GM12878 (cell line): Measurements from ENCODE around the gene C1orf50. TPM values are rescaled to one million over a fixed set of nuclear protein-coding genes. Genes with fewer than 3 reads are reported as not detected.

Experiments
- ATAC-seq: fragments of 200-7000 bp; cut with Tn5 transposase; 3 replicates; pipeline ENCODE4 v1.9.1; 2020; ENCODE audit warnings: mild to moderate bottlenecking, moderate library complexity
- BruUV-seq: library from RNA; stranded (reverse); fragments of 400-500 nt; replicated peaks from 2 replicates; lab custom pipeline; 2021; lab: Mats Ljungman, UMichigan
- CTCF ChIA-PET: fragments of 300-600 bp; sonication (Branson Sonifier 250); formaldehyde crosslinking; extraction: SDS; loops from one replicate; lab custom pipeline; 2021; ENCODE audit warnings: inconsistent platforms; lab: Yijun Ruan, JAX
- POLR2A ChIA-PET: fragments of 350-600 bp; formaldehyde crosslinking; extraction: SDS; loops from one replicate; lab custom pipeline; 2021; ENCODE audit warnings: inconsistent platforms; lab: Charles Lee
- RAD21 ChIA-PET: fragments of 300-600 bp; sonication (Branson Sonifier 250); formaldehyde crosslinking; loops from one replicate; lab custom pipeline; 2023; ENCODE audit warnings: antibody characterized with exemption; ENCODE audit not compliant: unreplicated experiment; lab: Charles Lee
- SMC1A ChIA-PET: fragments of 300-600 bp; sonication (Branson Sonifier 250); formaldehyde crosslinking; loops from one replicate; lab custom pipeline; 2023; ENCODE audit not compliant: unreplicated experiment, uncharacterized antibody; lab: Charles Lee
- DNase-seq: peaks from one replicate; pipeline ENCODE4 v3.0.0-alpha.2; 2011; ENCODE audit warnings: low read depth, low spot score
- FAIRE-seq: peaks from 3 replicates; lab custom pipeline; 2011; peaks lifted over from hg19 to GRCh38; lab: Jason Lieb, UNC
- H2AFZ ChIP-seq: 2 replicates; pipeline ENCODE4 v1.6.0; 2011; ENCODE audit warnings: low read depth, low read length, control low read depth; ENCODE audit not compliant: control insufficient read depth
- H3K27ac ChIP-seq: 2 replicates; pipeline ENCODE4 v1.5.1; 2011; ENCODE audit warnings: control low read depth; ENCODE audit not compliant: control insufficient read depth, insufficient read depth
- H3K27me3 ChIP-seq, 2 experiments: replicated peaks in 1 of 2; 2 replicates each; pipeline versions ENCODE4 v1.6.0 to v1.6.1; 2011; ENCODE audit warnings: low read length in 1 of 2; ENCODE audit not compliant: control insufficient read depth in 2 of 2, insufficient read depth in 2 of 2
- H3K36me3 ChIP-seq, 2 experiments: 2 replicates each; pipeline ENCODE4 v1.5.1; 2011; ENCODE audit warnings: low read length in 1 of 2; ENCODE audit not compliant: control insufficient read depth in 2 of 2, insufficient read depth in 2 of 2
- H3K4me1 ChIP-seq: 2 replicates; pipeline ENCODE4 v1.6.1; 2011; ENCODE audit warnings: mild to moderate bottlenecking, low read length, moderate library complexity, mixed read lengths; ENCODE audit not compliant: control insufficient read depth, insufficient read depth
- H3K4me2 ChIP-seq: 2 replicates; pipeline ENCODE4 v1.6.0; 2011; ENCODE audit warnings: control low read depth; ENCODE audit not compliant: control insufficient read depth, insufficient read depth
- H3K4me3 ChIP-seq: fragments of 200-600 bp; sonication (generic); 2 replicates; pipeline ENCODE4 v1.5.1; 2016
- H3K79me2 ChIP-seq: 2 replicates; pipeline ENCODE4 v1.6.0; 2011; ENCODE audit warnings: low read length; ENCODE audit not compliant: control insufficient read depth, insufficient read depth
- H3K9ac ChIP-seq: 2 replicates; pipeline ENCODE4 v1.8.0; 2011; ENCODE audit warnings: low read length, control low read depth, mixed read lengths; ENCODE audit not compliant: control insufficient read depth, insufficient read depth
- H3K9me3 ChIP-seq: replicated peaks from 3 replicates; pipeline ENCODE4 v1.5.1; 2011; ENCODE audit warnings: mild to moderate bottlenecking, low read length; ENCODE audit not compliant: control insufficient read depth, insufficient read depth
- H4K20me1 ChIP-seq: 2 replicates; pipeline ENCODE4 v1.6.0; 2011; ENCODE audit not compliant: control insufficient read depth, insufficient read depth
- ATF7 ChIP-seq: fragments of 450-650 bp; IDR thresholded peaks from 2 replicates; pipeline ENCODE4 v1.6.1; 2016; ENCODE audit warnings: low read depth, mild to moderate bottlenecking
- BACH1 ChIP-seq: fragments of 450-650 bp; IDR thresholded peaks from 2 replicates; pipeline ENCODE4 v1.6.1; 2017; ENCODE audit warnings: mild to moderate bottlenecking, borderline replicate concordance
- BCL3 ChIP-seq: IDR thresholded peaks from 2 replicates; pipeline ENCODE4 v1.6.1; 2011; ENCODE audit warnings: borderline replicate concordance, low read depth, mild to moderate bottlenecking, moderate library complexity, low read length; ENCODE audit not compliant: insufficient read depth, poor library complexity, severe bottlenecking
- GATAD2B ChIP-seq: fragments of 450-650 bp; conservative IDR thresholded peaks from 2 replicates; pipeline ENCODE4 v1.6.1; 2017; ENCODE audit warnings: low read depth, mild to moderate bottlenecking, moderate library complexity
- HCFC1 ChIP-seq: fragments of 150-350 bp; IDR thresholded peaks from 2 replicates; pipeline ENCODE4 v1.6.1; 2014; ENCODE audit warnings: low read length
- IKZF1 ChIP-seq: fragments of 450-650 bp; conservative IDR thresholded peaks from 2 replicates; pipeline ENCODE4 v1.6.1; 2017; ENCODE audit warnings: antibody characterized with exemption, mild to moderate bottlenecking
- LARP7 ChIP-seq: fragments of 450-650 bp; IDR thresholded peaks from 2 replicates; pipeline ENCODE4 v1.6.1; 2017; ENCODE audit warnings: mild to moderate bottlenecking
- MEF2A ChIP-seq: IDR thresholded peaks from 2 replicates; pipeline ENCODE4 v1.6.1; 2011; ENCODE audit warnings: low read depth, mild to moderate bottlenecking, low read length, moderate library complexity; ENCODE audit not compliant: insufficient read depth
- NFYB ChIP-seq: IDR thresholded peaks from 2 replicates; pipeline ENCODE4 v1.6.1; 2011; ENCODE audit warnings: low read depth, mild to moderate bottlenecking, low read length, improper control_type of control experiment, moderate library complexity; ENCODE audit not compliant: insufficient read depth
- NR2C1 ChIP-seq: fragments of 450-650 bp; IDR thresholded peaks from 2 replicates; pipeline ENCODE4 v1.6.1; 2017; ENCODE audit warnings: antibody characterized with exemption, mild to moderate bottlenecking, moderate library complexity
- PKNOX1 ChIP-seq: fragments of 450-650 bp; IDR thresholded peaks from 2 replicates; pipeline ENCODE4 v1.6.1; 2016; ENCODE audit warnings: mild to moderate bottlenecking
- POLR2A ChIP-seq: IDR thresholded peaks from 2 replicates; pipeline ENCODE4 v1.6.1; 2011; ENCODE audit warnings: low read depth, mild to moderate bottlenecking, low read length
- POLR2AphosphoS2 ChIP-seq: IDR thresholded peaks from 2 replicates; pipeline ENCODE4 v1.6.1; 2011; ENCODE audit warnings: low read depth, mild to moderate bottlenecking, low read length, improper control_type of control experiment, moderate library complexity
- SMC3 ChIP-seq: IDR thresholded peaks from 2 replicates; pipeline ENCODE4 v1.6.1; 2011; ENCODE audit warnings: low read length, improper control_type of control experiment, borderline replicate concordance
- SPI1 ChIP-seq: IDR thresholded peaks from 2 replicates; pipeline ENCODE4 v1.6.1; 2011; ENCODE audit warnings: low read depth, mild to moderate bottlenecking, low read length, moderate library complexity, borderline replicate concordance; ENCODE audit not compliant: insufficient read depth
- SREBF1 ChIP-seq: IDR thresholded peaks from 2 replicates; pipeline ENCODE4 v1.6.1; 2012; ENCODE audit warnings: mild to moderate bottlenecking, low read length
- SRF ChIP-seq, 2 experiments: IDR thresholded peaks; 2 replicates each; pipeline ENCODE4 v1.6.1; 2011; ENCODE audit warnings: low read depth in 2 of 2, low read length in 2 of 2, mild to moderate bottlenecking in 1 of 2, moderate library complexity in 1 of 2
- WGBS: methylation state at CpG from one replicate; pipeline ENCODE4 v1.1.6; 2016; ENCODE audit warnings: low lambda C conversion rate; ENCODE audit not compliant: insufficient replicate concordance, insufficient coverage; ENCODE audit errors: missing lambda C conversion rate; 5-methylcytosine and 5-hydroxymethylcytosine counted together
- in situ Hi-C: fragments of 300-500 bp; cut with MboI; formaldehyde crosslinking; loops from 9 replicates; pipeline ENCODE4 v1.14.3; 2018; ENCODE audit warnings: mixed read lengths
- intact Hi-C: fragments of 100-400 bp; cut with micrococcal nuclease; formaldehyde crosslinking; loops from one replicate; pipeline ENCODE4 v1.14.2; 2022; ENCODE audit not compliant: unreplicated experiment
- polyA plus RNA-seq, 11 experiments: library from polyadenylated mRNA; depleted of rRNA in 4 of 11; unstranded in 6 of 11; stranded (reverse) in 5 of 11; fragments of >200 nt; fragmentation: Nextera tagmentation in 4 of 11; fragmentation: Illumina TruSeq in 1 of 11; extraction: Ambion mirVana in 4 of 11; extraction: Trizol in 1 of 11; gene quantifications; 1 replicate in 1 of 11; 2 replicates in 10 of 11; pipeline versions ENCODE4 v1.2.1 to v1.2.3, GENCODE V29; 2011 to 2016; ENCODE audit warnings: inconsistent platforms in 2 of 11, missing spikeins in 2 of 11, low read depth in 1 of 11
- total RNA-seq, 4 experiments: library from RNA; depleted of rRNA in 3 of 4; stranded (reverse); fragments of >200 nt in 3 of 4; fragmentation: Illumina TruSeq in 1 of 4; extraction: Trizol in 1 of 4; gene quantifications; 2 replicates each; pipeline versions ENCODE4 v1.2.1 to v1.2.3, GENCODE V29; 2013 to 2021
- TF ChIP-seq, protein P1 (sequence below): fragments of 450-650 bp; IDR thresholded peaks from 2 replicates; pipeline ENCODE4 v1.6.1; 2017; ENCODE audit warnings: mild to moderate bottlenecking
- TF ChIP-seq, protein P2 (sequence below): fragments of 450-650 bp; IDR thresholded peaks from 2 replicates; pipeline ENCODE4 v1.6.1; 2017; ENCODE audit warnings: borderline replicate concordance

The C1orf50 gene
- total and polyA plus RNA-seq, 10 of the 15 experiments (the other 5 are each of a cell fraction or from before 2014, with no cell fraction given) = 1.2 to 10.7 (median 6.7) TPM

DNA sequence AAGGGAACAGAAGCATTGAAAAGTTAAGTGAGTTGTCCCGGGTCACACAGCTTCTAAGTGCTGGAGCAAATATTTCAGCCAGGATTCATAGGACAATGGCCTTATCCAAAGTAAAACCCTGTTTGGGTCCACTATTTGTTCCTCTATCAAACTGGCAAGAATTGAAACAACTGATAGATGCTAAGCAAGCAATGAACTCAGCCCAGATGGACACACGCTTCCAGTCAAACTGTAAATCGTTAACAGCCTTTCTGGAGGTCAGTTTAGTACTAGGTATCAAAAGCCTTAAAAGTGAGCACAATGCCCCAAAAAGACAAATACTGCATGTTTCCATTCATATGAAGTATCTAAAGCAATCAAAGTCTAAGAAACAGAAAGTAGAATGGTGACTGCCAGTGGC, 50.9 kb downstream of the C1orf50 start:
- in situ Hi-C loops = no loop called here
- no peaks in the 10 kb centered on the region for H3K36me3 ChIP-seq
- SMC1A ChIA-PET = interaction anchor here (0.8 to 3.0 kb wide), 8 partner anchors 9 to 136 kb away, joined by 3 to 27 read pairs (median 3); partner anchors contain the start of genes YBX1 and ZNF691
- POLR2A ChIA-PET = interaction anchor here (0.5 to 2.9 kb wide), 4 partner anchors 26 to 1028 kb away, joined by 3 to 15 read pairs (median 3); partner anchors contain the start of genes YBX1 and ZNF691
- 0 out of 2 replicates have a peak overlapping the region, but pooled peaks have one; percentile 80 for H3K4me3 ChIP-seq
- ATAC-seq = no peak
- H3K27ac ChIP-seq = no peak overlapping the region
- RAD21 ChIA-PET = interaction anchor here (0.7 to 2.9 kb wide), 8 partner anchors 10 to 255 kb away, joined by 3 to 20 read pairs (median 6); partner anchors contain the start of genes C1orf50, P3H1 and ZNF691
- no TSS peak for BruUV-seq
- H4K20me1 ChIP-seq = no peaks in the 10 kb centered on the region
- no peak overlapping the region for H2AFZ ChIP-seq
- H3K79me2 ChIP-seq = peaks cover 2% of the 10 kb centered on the region; the same call in 1 of the 2 replicates
- no peak for DNase-seq
- no peaks in the 10 kb centered on the region for H3K9me3 ChIP-seq
- H3K27me3 ChIP-seq = no peaks in the 10 kb centered on the region
- intact Hi-C loops = loop anchor here (2.0 kb wide), 1 partner anchor 51 kb away; the partner anchor contains the start of genes C1orf50 and P3H1
- peaks cover 4% of the 10 kb centered on the region; the same call in 1 of the 2 replicates for H3K4me1 ChIP-seq
- 99% methylated on average over 3 of the region's 3 CpGs for WGBS
- H3K9ac ChIP-seq = no peak overlapping the region
- no peak for FAIRE-seq
- CTCF ChIA-PET = interaction anchor here (1.1 to 2.9 kb wide), 5 partner anchors 10 to 95 kb away, joined by 3 to 16 read pairs (median 4); partner anchors contain the start of gene ZNF691
- TF ChIP-seq POLR2A (no peak), PKNOX1 (no peak), MEF2A (no peak), BACH1 (no peak), LARP7 (no peak), NR2C1 (no peak), HCFC1 (no peak), SPI1 (no peak), ATF7 (no peak), NFYB (no peak), SREBF1 (no peak), IKZF1 (no peak), POLR2AphosphoS2 (no peak), GATAD2B (no peak), SRF (IDR thresholded peaks at IDR 0.05; ENCODE audit: low read depth in 2 of 2, low read length in 2 of 2) (no peak), BCL3 (no peak), SMC3 (no peak)
- TF ChIP-seq, protein P1, sequence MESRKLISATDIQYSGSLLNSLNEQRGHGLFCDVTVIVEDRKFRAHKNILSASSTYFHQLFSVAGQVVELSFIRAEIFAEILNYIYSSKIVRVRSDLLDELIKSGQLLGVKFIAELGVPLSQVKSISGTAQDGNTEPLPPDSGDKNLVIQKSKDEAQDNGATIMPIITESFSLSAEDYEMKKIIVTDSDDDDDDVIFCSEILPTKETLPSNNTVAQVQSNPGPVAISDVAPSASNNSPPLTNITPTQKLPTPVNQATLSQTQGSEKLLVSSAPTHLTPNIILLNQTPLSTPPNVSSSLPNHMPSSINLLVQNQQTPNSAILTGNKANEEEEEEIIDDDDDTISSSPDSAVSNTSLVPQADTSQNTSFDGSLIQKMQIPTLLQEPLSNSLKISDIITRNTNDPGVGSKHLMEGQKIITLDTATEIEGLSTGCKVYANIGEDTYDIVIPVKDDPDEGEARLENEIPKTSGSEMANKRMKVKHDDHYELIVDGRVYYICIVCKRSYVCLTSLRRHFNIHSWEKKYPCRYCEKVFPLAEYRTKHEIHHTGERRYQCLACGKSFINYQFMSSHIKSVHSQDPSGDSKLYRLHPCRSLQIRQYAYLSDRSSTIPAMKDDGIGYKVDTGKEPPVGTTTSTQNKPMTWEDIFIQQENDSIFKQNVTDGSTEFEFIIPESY = no peak
- TF ChIP-seq, protein P2, sequence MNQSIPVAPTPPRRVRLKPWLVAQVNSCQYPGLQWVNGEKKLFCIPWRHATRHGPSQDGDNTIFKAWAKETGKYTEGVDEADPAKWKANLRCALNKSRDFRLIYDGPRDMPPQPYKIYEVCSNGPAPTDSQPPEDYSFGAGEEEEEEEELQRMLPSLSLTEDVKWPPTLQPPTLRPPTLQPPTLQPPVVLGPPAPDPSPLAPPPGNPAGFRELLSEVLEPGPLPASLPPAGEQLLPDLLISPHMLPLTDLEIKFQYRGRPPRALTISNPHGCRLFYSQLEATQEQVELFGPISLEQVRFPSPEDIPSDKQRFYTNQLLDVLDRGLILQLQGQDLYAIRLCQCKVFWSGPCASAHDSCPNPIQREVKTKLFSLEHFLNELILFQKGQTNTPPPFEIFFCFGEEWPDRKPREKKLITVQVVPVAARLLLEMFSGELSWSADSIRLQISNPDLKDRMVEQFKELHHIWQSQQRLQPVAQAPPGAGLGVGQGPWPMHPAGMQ = no peak
- H3K4me2 ChIP-seq = peak overlapping the region; percentile 70; the same call in 1 of the 2 replicates
